H54 (cell line): ENCODE measurements around the gene SLC25A25.
A peak's percentile ranks its signal among the peaks of the same experiment; 100 is the strongest.
"Not testable (repeated sequence)": the region's sequence is repeated elsewhere in the genome, so short reads cannot be mapped to it uniquely, and the experiment has no call there.

ENCODE experiments used
- DNase-seq: peaks from one replicate; pipeline ENCODE4 v3.0.0; 2011; ENCODE audit warnings: low spot score, mixed read lengths; ENCODE audit not compliant: insufficient read length
- FAIRE-seq: peaks from 3 replicates; lab custom pipeline; 2011; peaks lifted over from hg19 to GRCh38; lab: Jason Lieb, UNC
- POLR2A ChIP-seq: IDR thresholded peaks from 2 replicates; pipeline ENCODE4 v1.6.1; 2011; ENCODE audit warnings: low read depth, mild to moderate bottlenecking, low read length

Gene SLC25A25

GRCh38 chr9:128059365-128059983 lies 8.6 kb upstream of the SLC25A25 start:
- no peak for FAIRE-seq
- no peak for TF ChIP-seq POLR2A
- no peak for DNase-seq

DNA sequence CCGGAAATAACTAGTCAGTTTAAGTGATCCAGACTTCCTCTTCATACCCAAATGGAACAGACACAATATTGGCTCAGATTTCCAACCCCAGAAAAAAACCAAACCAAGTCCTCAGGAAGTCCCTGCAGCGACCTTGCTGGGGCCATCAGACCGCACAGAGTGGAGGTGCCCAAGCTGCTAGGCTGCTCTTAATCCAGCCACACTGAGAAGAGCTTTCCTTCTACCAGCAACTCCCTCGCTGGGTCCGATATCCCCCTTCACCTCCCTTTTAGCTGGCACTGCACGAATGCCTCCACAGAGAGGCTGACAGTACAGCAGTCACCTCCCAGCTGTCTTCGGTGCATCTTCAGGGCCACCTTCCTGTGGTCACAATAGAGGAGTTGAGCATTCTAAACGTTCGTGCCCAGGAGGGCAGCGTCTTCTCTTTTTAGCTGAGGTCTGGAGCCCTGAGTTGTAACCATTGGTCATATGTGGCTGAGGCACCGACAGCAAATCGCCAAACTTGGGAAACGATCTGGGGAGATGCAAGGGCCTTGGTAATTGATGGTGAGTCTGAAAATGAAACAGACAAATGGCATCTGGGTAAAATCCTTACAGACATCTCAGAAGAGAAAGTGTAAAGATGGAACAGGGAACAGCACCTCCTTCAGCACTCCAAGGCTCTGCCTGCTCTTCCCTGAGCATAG lies 6.6 kb upstream of the SLC25A25 start:
- no peak for TF ChIP-seq POLR2A
- FAIRE-seq = no peak
- DNase-seq = no peak

DNA sequence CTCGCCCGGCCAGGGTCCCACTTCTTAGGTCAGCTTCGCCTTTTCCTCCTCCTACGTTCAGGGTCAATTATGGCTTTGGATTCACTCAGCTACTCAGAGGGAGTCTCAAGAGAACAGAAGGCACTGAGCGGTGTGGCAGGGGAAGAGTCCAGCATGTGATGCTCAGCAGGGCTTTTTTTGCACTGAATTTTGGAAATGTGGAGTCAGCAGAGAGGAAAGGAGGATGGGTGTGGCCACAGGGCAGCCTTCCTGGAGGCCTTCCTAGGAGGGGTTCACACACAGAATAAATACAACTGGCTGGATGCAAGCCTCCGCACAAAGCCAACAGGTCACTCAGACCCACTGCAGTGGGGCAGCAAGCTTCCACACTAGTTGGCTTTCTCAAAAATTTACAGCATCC lies 5.8 kb upstream of the SLC25A25 start:
- DNase-seq = no peak
- no peak for FAIRE-seq
- TF ChIP-seq POLR2A = no peak

GRCh38 chr9:128062846-128063831 lies 4.9 kb upstream of the SLC25A25 start:
- TF ChIP-seq POLR2A = no peak
- DNase-seq (no peak), FAIRE-seq (no peak)

GRCh38 chr9:128065907-128066712 lies 1.9 kb upstream of the SLC25A25 start:
- DNase-seq (no peak), FAIRE-seq (no peak)
- TF ChIP-seq POLR2A = no peak

GRCh38 chr9:128066713-128067644 lies 1.1 kb upstream of the SLC25A25 start, which contains the start of gene NAIF1:
TSS of gene NAIF1 (minus strand) at chr9:128067320. CDS start at chr9:128067101, 219 bp downstream.
- TF ChIP-seq POLR2A = peak; percentile 51
- DNase-seq (peak; percentile 99), FAIRE-seq (peak; percentile 95)

DNA sequence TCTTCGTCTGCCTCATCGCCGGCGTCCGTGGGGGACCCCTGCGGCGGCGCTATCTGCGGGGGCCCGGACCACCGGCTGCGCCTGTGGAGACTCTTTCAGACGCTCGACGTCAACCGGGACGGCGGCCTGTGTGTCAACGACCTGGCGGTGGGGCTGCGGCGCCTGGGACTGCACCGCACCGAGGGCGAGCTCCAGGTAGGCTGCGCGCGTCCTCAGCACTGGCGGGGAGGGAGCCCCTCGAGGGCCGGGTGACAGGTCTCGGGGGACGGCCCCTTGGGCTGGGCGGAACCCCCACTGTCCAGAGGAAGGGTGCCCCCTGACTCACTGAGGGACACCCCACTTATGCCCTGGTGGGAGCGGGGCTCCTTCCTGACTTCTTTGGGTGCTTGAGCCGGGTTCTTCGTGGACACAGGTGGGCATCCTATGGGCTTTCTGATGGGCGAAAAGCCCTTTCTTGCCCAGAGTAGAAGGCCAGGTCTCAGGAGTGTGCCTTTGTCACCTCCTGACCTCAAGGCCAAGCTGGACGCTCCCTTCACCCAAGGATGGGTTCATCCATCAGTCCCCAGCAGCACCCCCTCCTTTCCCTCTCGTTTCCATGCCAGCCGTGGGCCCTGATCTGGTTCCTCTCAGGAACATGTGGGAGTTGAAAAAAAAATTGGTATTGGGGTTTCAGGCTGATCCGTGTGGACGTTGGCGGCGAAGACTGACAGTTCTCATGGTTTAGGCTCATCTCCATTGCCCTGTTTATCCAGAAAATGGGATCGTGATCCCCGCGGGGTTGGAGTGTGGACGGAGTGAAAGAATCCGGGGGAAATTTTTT lies 564 bp downstream of the SLC25A25 start:
- peak; percentile 45 for DNase-seq
- FAIRE-seq = no peak
- TF ChIP-seq POLR2A = no peak

- no peak for DNase-seq
- no peak for FAIRE-seq
These were observed 2.8 kb downstream of the SLC25A25 start for GRCh38 chr9:128070874-128071273.

GRCh38 chr9:128071475-128071874 lies 3.4 kb downstream of the SLC25A25 start:
- not testable (repeated sequence) for FAIRE-seq

More at GRCh38 chr9:128070874-128071273, 2.8 kb downstream of the SLC25A25 start:
- no peak for TF ChIP-seq POLR2A

GRCh38 chr9:128072144-128073021 lies 4.4 kb downstream of the SLC25A25 start:
- no peak for TF ChIP-seq POLR2A
- DNase-seq (no peak), FAIRE-seq (no peak)

More at GRCh38 chr9:128071475-128071874, 3.4 kb downstream of the SLC25A25 start:
- not testable (repeated sequence) for DNase-seq
